GM10847 (cell line): Measurements from ENCODE around the gene KCNE1.

Source experiments
- POLR2A ChIP-seq: IDR thresholded peaks from 2 replicates; pipeline ENCODE4 v1.6.1; 2011; ENCODE audit not compliant: insufficient read length; ENCODE audit errors: extremely low read depth

Gene KCNE1

GRCh38 chr21:34520764-34521508, 8.9 kb upstream of the KCNE1 start:
- TF ChIP-seq POLR2A: no peak

- no peak for TF ChIP-seq POLR2A
Observed at GRCh38 chr21:34520281-34520680, 8.3 kb upstream of the KCNE1 start.

- TF ChIP-seq POLR2A: no peak
Observed at GRCh38 chr21:34519694-34520093, 7.7 kb upstream of the KCNE1 start.

GRCh38 chr21:34519016-34519415, 7.0 kb upstream of the KCNE1 start:
- no peak for TF ChIP-seq POLR2A

- TF ChIP-seq POLR2A: no peak
Observed at GRCh38 chr21:34518301-34518700, 6.3 kb upstream of the KCNE1 start.

- TF ChIP-seq POLR2A: no peak
Observed at GRCh38 chr21:34517491-34518245, 5.7 kb upstream of the KCNE1 start.

- no peak for TF ChIP-seq POLR2A
Observed at GRCh38 chr21:34517039-34517438, 5.0 kb upstream of the KCNE1 start.

- no peak for TF ChIP-seq POLR2A
Observed at GRCh38 chr21:34514576-34515115, 2.6 kb upstream of the KCNE1 start.

- TF ChIP-seq POLR2A: no peak
Observed at GRCh38 chr21:34513129-34513675, 1.2 kb upstream of the KCNE1 start.

GRCh38 chr21:34511181-34511580, 829 bp downstream of the KCNE1 start:
- no peak for TF ChIP-seq POLR2A

- TF ChIP-seq POLR2A: no peak
Observed at GRCh38 chr21:34510148-34511142, 1.6 kb downstream of the KCNE1 start.

- no peak for TF ChIP-seq POLR2A
Observed at GRCh38 chr21:34509151-34509550, 2.9 kb downstream of the KCNE1 start.

- TF ChIP-seq POLR2A: no peak
Observed at GRCh38 chr21:34504595-34504994, 7.4 kb downstream of the KCNE1 start.

GRCh38 chr21:34502480-34503106, 9.4 kb downstream of the KCNE1 start:
- no peak for TF ChIP-seq POLR2A

- TF ChIP-seq POLR2A: no peak
Observed at GRCh38 chr21:34501716-34502115, 10.3 kb downstream of the KCNE1 start.

GRCh38 chr21:34500191-34500590, 11.8 kb downstream of the KCNE1 start:
- no peak for TF ChIP-seq POLR2A
